ENCODE measurements around the gene NGDN. TPM values are rescaled to one million over a fixed set of nuclear protein-coding genes. Genes with fewer than 3 reads are reported as not detected.

NGDN gene
- total and polyA plus RNA-seq, 4 donors: 47.4 to 53.5 (median 50.4) TPM

DNA sequence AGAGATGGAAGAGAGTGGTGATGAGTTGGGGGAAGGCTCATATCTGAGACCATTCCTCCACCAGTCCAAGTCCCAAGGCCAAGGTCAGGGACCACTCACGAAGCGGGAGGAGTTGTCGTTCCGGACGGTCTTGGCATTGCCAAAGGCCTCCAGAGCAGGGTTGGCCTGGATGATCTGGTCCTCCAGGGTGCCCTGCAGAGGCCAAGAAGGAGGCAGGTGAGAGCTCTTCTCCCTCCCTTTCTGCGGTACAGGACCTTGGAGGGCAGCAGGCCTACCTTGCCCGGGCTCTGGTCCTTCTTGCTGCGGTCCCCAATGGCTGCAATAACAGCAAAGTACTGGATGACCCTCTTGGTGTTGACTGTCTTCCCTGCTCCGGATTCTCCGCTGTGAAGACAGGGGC lies 38.0 kb upstream of the NGDN start:
- peak overlapping the region; percentile 51 for H3K27ac ChIP-seq (ENCODE audit: low read depth, low read length)
- no peaks in the 10 kb centered on the region for H3K36me3 ChIP-seq (ENCODE audit: control insufficient read depth, insufficient read depth, low read length)
- peaks cover 32% of the 10 kb centered on the region for H3K4me1 ChIP-seq (ENCODE audit: control insufficient read depth, insufficient read depth, low read length)
- WGBS (ENCODE audit: insufficient coverage): 97% methylated on average over 5 of the region's 10 CpGs
- no peaks in the 10 kb centered on the region for H3K9me3 ChIP-seq (ENCODE audit: control insufficient read depth, insufficient read depth, low read length)
- DNase-seq (ENCODE audit: low read depth in 4 of 6, low spot score in 6 of 6): no peak
- no peak overlapping the region for H3K4me3 ChIP-seq (ENCODE audit: low read depth, low read length)
- H3K27me3 ChIP-seq (ENCODE audit: control insufficient read depth, insufficient read depth, low read length): no peaks in the 10 kb centered on the region

DNA sequence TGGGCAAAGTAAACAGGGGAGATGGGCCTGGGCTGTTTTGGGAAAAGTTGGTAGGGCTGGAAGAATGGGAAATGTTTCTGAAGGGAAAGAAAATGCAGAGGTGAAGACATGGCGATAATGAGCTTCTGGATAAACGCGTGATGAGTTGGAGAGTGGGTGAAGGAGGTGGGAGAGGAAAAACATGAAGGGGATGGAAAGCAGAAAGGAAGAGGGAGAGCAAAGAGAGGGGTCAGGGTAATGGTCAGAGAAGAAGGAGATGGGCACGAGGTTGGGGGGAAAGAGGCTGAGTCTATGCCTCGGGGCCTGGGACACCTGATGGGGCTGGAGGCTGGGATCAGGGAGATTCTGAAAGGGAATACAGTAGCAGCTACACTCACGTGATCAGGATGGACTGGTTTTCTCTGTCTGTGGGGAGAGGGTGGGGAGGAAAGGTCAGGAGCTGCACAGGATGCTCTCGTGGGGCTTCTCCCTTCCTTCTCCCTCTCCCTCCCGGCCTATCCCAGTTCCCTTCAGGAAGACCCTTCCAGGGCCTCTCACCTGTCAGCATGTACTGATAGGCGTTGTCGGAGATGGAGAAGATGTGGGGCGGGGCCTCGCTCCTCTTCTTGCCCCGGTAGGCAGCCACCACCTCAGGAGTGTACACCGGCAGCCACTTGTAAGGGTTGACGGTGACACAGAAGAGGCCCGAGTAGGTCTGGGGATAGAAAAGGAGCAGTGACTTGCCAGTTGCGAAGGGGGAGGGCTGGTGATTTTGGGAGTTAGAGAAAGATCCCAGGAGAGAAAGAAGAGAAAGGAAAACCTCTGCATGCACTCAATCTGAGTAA lies 37.2 kb upstream of the NGDN start:
- 91% methylated on average over 14 of the region's 17 CpGs for whole genome bisulfite sequencing (ENCODE audit: insufficient coverage)
- Histone ChIP-seq H3K4me3 (ENCODE audit: low read depth, low read length) (no peak overlapping the region), H3K36me3 (ENCODE audit: control insufficient read depth, insufficient read depth, low read length) (no peaks in the 10 kb centered on the region), H3K27me3 (ENCODE audit: control insufficient read depth, insufficient read depth, low read length) (no peaks in the 10 kb centered on the region), H3K27ac (ENCODE audit: low read depth, low read length) (no peak overlapping the region), H3K4me1 (ENCODE audit: control insufficient read depth, insufficient read depth, low read length) (peaks cover 40% of the 10 kb centered on the region), H3K9me3 (ENCODE audit: control insufficient read depth, insufficient read depth, low read length) (no peaks in the 10 kb centered on the region)
- no peak for DNase-seq (ENCODE audit: low read depth in 4 of 6, low spot score in 6 of 6)

DNA sequence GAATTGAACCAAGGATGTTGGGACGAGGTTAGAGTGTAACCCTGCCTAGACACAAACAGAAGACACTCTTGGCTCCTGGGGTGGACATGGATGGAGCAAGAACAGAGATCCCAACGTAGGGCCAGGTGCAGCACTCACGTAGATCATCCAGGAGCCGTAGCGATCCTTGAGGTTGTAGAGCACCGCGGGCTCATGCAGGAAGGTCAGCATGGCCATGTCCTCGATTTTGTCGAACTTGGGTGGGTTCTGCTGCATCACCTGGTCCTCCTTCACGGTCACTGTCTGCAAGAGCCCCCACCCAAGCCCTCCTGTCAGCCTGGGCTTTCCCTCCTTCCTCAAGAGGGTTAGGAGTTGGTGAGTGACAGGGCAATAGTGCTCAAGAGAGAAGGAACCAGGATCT lies 36.6 kb upstream of the NGDN start:
- H3K27ac ChIP-seq (ENCODE audit: low read depth, low read length): no peak overlapping the region
- H3K27me3 ChIP-seq (ENCODE audit: control insufficient read depth, insufficient read depth, low read length): no peaks in the 10 kb centered on the region
- H3K4me3 ChIP-seq (ENCODE audit: low read depth, low read length): no peak overlapping the region
- H3K36me3 ChIP-seq (ENCODE audit: control insufficient read depth, insufficient read depth, low read length): no peaks in the 10 kb centered on the region
- H3K4me1 ChIP-seq (ENCODE audit: control insufficient read depth, insufficient read depth, low read length): peaks cover 47% of the 10 kb centered on the region
- DNase-seq (ENCODE audit: low read depth in 4 of 6, low spot score in 6 of 6): no peak
- H3K9me3 ChIP-seq (ENCODE audit: control insufficient read depth, insufficient read depth, low read length): no peaks in the 10 kb centered on the region
- 96% methylated on average over 9 of the region's 10 CpGs for WGBS (ENCODE audit: insufficient coverage)

DNA sequence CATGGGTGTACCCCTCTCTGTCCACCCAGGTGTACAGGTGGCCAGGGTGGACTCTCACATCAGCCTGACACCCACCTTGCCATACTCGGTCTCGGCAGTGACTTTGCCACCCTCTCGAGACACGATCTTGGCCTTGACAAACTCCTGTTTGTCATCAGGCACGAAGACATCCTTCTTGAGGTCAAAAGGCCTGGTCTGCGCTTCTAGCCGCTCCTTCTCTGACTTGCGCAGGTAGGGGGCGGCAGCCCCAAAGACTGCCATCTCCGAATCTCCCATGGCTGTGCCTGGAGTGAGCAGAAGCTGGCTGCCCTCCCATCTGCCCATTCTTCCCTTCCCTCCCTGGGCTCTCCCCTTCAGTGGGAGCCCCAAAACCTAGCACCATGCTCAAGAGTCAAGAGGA lies 36.0 kb upstream of the NGDN start:
- H3K4me3 ChIP-seq (ENCODE audit: low read depth, low read length): no peak overlapping the region
- no peaks in the 10 kb centered on the region for H3K9me3 ChIP-seq (ENCODE audit: control insufficient read depth, insufficient read depth, low read length)
- peaks cover 52% of the 10 kb centered on the region for H3K4me1 ChIP-seq (ENCODE audit: control insufficient read depth, insufficient read depth, low read length)
- no peak overlapping the region for H3K27ac ChIP-seq (ENCODE audit: low read depth, low read length)
- no peaks in the 10 kb centered on the region for H3K36me3 ChIP-seq (ENCODE audit: control insufficient read depth, insufficient read depth, low read length)
- no peaks in the 10 kb centered on the region for H3K27me3 ChIP-seq (ENCODE audit: control insufficient read depth, insufficient read depth, low read length)
- no peak for DNase-seq (ENCODE audit: low read depth in 4 of 6, low spot score in 6 of 6)
- WGBS (ENCODE audit: insufficient coverage): 76% methylated on average over 10 of the region's 10 CpGs

DNA sequence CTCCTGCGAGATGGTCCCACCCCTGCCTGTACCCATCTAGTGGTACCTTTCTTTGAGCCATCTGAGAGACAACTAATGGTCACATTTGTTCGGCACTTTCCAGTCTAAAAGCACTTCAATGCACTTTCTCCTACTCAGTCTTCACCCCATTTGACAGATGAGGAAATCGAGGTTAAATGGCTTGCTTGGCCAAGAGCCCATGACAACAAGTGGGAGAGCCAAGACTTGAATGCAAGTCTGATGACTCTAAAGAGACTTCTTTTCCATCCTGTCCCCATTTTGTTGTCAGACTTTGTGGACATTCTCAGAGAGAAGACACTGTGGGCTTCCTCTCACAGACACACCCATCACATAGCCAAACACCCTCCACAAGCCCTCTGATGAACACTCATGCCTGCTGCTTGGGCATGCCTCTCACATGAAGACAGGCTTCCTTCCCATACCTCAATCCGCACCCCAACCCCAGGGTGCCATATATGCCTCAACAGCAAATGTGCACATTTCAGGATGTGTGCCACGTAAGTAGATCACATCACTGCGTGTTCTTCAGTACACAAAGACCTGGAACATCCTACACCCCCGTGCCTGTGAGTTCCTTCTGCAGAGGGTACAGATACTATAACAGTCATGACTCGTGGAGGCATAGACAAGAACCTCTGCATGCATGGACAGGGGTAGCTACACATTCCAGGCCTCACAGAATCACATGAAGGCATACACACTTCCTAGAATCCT lies 34.8 kb upstream of the NGDN start:
- no peak overlapping the region for H3K4me3 ChIP-seq (ENCODE audit: low read depth, low read length)
- H3K4me1 ChIP-seq (ENCODE audit: control insufficient read depth, insufficient read depth, low read length): peaks cover 56% of the 10 kb centered on the region
- no peak overlapping the region for H3K27ac ChIP-seq (ENCODE audit: low read depth, low read length)
- no peak for DNase-seq (ENCODE audit: low read depth in 4 of 6, low spot score in 6 of 6)
- 74% methylated on average over 8 of the region's 8 CpGs for WGBS (ENCODE audit: insufficient coverage)
- H3K9me3 ChIP-seq (ENCODE audit: control insufficient read depth, insufficient read depth, low read length): no peaks in the 10 kb centered on the region
- H3K27me3 ChIP-seq (ENCODE audit: control insufficient read depth, insufficient read depth, low read length): no peaks in the 10 kb centered on the region
- no peaks in the 10 kb centered on the region for H3K36me3 ChIP-seq (ENCODE audit: control insufficient read depth, insufficient read depth, low read length)

DNA sequence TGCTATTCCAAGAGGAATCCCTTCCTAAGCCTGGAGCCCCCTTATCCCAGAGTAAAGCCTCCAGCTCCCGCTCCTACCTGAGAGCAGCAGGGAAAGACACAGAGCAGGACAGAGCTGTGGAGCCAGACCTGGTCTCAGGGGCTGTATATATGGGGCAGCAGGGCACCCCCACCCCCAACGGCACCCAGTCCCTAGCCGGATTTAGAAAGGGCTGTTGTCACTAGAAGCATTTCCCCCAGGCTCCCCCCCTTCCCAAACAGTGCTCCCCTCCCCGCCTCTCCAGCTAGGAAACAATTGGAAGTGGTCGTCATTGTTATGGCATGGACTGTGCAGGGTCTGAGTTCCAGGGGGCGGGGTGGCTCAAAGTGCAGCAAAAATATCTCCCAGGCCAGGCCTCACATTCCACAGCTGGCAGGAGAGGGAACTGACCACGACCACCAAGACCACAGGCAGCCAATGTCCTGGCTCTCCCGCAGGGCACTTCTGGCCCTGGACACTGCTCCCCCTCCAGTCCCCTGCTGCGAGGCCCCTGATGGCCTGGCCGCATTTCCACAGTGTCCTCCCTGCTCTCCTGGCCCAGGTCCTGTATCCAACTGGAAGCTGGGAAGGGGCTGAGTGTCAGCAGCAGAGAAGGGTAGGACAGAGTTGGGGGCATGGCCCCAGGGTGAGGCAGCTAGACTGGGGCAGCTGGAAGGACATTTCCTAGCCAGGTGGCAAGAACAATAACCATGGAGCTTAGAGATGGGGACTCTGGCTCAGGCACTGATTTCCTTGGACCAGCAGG lies 33.8 kb upstream of the NGDN start, which contains the start of gene MYH7:
Gene MYH7 (minus strand): TSS at position 118 of the 784 bp plus-strand sequence. CDS start 1,928 bp downstream, outside the sequence.
- no peaks in the 10 kb centered on the region for H3K36me3 ChIP-seq (ENCODE audit: control insufficient read depth, insufficient read depth, low read length)
- H3K27me3 ChIP-seq (ENCODE audit: control insufficient read depth, insufficient read depth, low read length): no peaks in the 10 kb centered on the region
- H3K27ac ChIP-seq (ENCODE audit: low read depth, low read length): peak within 1 kb of the TSS; percentile 86
- WGBS (ENCODE audit: insufficient coverage): 33% methylated on average over 7 of the region's 10 CpGs
- DNase-seq (ENCODE audit: low read depth in 4 of 6, low spot score in 6 of 6): peak in 2 of 6 donors; percentile 27 to 57
- H3K4me1 ChIP-seq (ENCODE audit: control insufficient read depth, insufficient read depth, low read length): peaks cover 47% of the 10 kb centered on the region
- H3K9me3 ChIP-seq (ENCODE audit: control insufficient read depth, insufficient read depth, low read length): no peaks in the 10 kb centered on the region
- H3K4me3 ChIP-seq (ENCODE audit: low read depth, low read length): no peak within 1 kb of the TSS

DNA sequence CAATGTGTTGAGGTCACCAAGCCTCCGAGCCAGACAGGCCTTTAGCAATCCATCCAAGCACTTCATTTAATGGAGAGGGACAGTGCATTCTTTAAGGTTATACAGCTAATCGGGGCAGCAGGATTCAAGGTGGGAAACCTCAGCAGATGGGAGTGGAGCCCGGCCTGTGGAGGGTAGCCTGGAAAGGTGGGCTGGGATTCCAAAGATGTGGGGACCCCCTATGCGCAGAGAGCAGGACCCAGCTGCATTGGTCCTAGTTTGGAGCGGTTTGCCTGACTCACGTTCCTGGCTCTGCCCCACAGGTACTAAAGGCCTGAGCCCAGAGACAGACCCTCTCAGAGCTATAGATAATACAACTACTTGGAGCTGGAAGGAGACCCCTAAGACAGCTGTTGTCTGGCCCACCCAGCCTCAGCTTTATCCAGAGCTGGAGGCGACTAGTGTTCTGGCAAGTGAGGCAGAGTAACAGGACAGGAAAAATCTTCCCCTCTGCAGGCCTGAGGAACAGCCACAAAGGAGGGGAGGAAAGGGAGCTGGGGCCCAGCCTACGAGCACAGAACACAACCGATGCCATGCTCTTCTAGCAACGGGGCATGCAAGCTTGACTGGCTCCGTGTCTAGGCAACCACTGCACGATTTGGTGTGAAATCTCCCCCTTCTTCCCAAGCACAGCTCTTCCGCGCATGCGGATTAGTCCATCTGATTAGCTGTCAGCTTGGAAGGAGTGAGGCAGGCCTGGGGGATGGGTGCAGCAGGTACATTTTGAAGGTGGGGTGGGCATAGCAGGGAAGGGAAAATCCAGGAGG lies 33.0 kb upstream of the NGDN start:
- peak; percentile 84 to 99 (median 90) for DNase-seq (ENCODE audit: low read depth in 4 of 6, low spot score in 6 of 6)
- peak overlapping the region; percentile 86 for H3K27ac ChIP-seq (ENCODE audit: low read depth, low read length)
- no peaks in the 10 kb centered on the region for H3K36me3 ChIP-seq (ENCODE audit: control insufficient read depth, insufficient read depth, low read length)
- no peak overlapping the region for H3K4me3 ChIP-seq (ENCODE audit: low read depth, low read length)
- H3K27me3 ChIP-seq (ENCODE audit: control insufficient read depth, insufficient read depth, low read length): no peaks in the 10 kb centered on the region
- H3K4me1 ChIP-seq (ENCODE audit: control insufficient read depth, insufficient read depth, low read length): peaks cover 41% of the 10 kb centered on the region
- WGBS (ENCODE audit: insufficient coverage): 21% methylated on average over 10 of the region's 15 CpGs
- H3K9me3 ChIP-seq (ENCODE audit: control insufficient read depth, insufficient read depth, low read length): no peaks in the 10 kb centered on the region

DNA sequence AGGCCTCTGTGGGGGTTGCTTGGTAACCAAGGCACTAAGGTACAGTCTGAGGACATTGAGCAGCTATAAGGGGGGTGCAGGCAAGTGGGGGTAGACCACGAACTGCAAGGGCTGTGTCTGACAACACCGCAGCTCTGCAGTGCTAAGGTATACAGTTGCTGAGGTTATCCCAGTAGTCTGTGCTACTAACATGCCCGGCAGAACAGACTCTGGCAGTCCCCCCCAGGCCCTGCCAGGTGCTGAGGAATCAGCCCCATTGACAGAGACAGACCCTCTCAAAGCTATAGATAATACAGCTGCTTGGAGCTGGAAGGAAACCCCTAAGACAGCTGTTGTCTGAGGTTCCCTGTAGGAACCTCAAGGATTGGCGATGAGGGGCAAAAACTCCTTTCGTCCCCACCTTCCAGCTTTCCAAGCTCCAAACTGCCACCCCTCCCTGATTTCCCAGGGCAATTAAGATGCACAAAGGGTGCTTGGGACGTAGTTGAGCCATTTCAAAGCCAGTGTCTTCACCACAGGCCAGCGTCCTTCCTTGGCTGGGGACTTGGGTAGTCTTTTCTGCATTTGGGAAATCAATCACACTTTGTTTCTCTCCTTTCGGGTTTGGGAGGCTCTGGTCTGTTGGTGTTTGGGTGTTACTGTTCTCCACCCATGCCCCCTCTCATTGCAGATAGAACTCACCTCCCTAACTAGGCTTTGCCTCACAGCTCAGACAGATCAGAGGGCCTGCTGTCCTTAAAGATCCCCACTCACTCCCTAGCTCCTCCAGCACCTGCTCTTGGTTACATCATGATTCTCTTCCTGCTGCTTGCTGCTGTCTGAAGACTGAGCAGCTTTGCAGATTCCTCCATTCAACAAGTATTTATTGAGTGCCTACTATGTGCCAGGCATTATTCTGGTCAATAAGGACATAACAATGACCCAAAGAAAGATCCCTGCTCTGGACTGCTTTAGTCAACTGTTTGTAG lies 32.1 kb upstream of the NGDN start:
- DNase-seq (ENCODE audit: low read depth in 4 of 6, low spot score in 6 of 6): no peak
- H3K36me3 ChIP-seq (ENCODE audit: control insufficient read depth, insufficient read depth, low read length): no peaks in the 10 kb centered on the region
- peaks cover 37% of the 10 kb centered on the region for H3K4me1 ChIP-seq (ENCODE audit: control insufficient read depth, insufficient read depth, low read length)
- H3K27ac ChIP-seq (ENCODE audit: low read depth, low read length): peak overlapping the region; percentile 74
- no peaks in the 10 kb centered on the region for H3K27me3 ChIP-seq (ENCODE audit: control insufficient read depth, insufficient read depth, low read length)
- no peaks in the 10 kb centered on the region for H3K9me3 ChIP-seq (ENCODE audit: control insufficient read depth, insufficient read depth, low read length)
- WGBS (ENCODE audit: insufficient coverage): 31% methylated on average over 4 of the region's 8 CpGs
- H3K4me3 ChIP-seq (ENCODE audit: low read depth, low read length): no peak overlapping the region
